Activated CD4-positive, alpha-beta T cell treated with anti-CD3 and anti-CD28 coated beads for 48 hours (primary cell): ENCODE results near the gene AP1S1.

ENCODE experiments used
- DNase-seq: peaks from one replicate; pipeline ENCODE4 v3.0.0-alpha.2; 2020

AP1S1 gene

GRCh38 chr7:101159696-101160674, 5.7 kb downstream of the AP1S1 start:
- no peak for DNase-seq

- DNase-seq, result no peak
Measured at GRCh38 chr7:101160910-101161309, 6.6 kb downstream of the AP1S1 start.

- no peak for DNase-seq
Measured at GRCh38 chr7:101161692-101162471, 7.6 kb downstream of the AP1S1 start.

- no peak for DNase-seq
Measured at GRCh38 chr7:101162551-101163278, 8.4 kb downstream of the AP1S1 start.

GRCh38 chr7:101163279-101164070, 9.2 kb downstream of the AP1S1 start:
- no peak for DNase-seq

- DNase-seq, result no peak
Measured at GRCh38 chr7:101164071-101164840, 10.0 kb downstream of the AP1S1 start.

GRCh38 chr7:101165075-101165957, 11.0 kb downstream of the AP1S1 start, which contains the start of gene VGF:
Gene VGF, minus strand, starts transcription at chr7:101165569. Its CDS starts 726 bp downstream, at chr7:101164843.
- peak; percentile 95 for DNase-seq

- DNase-seq, result no peak
Measured at GRCh38 chr7:101165958-101166647, 11.8 kb downstream of the AP1S1 start.

- no peak for DNase-seq
Measured at GRCh38 chr7:101166648-101166908, 12.3 kb downstream of the AP1S1 start.

GRCh38 chr7:101166909-101167644, 12.8 kb downstream of the AP1S1 start:
- DNase-seq, result no peak

GRCh38 chr7:101167645-101168411, 13.6 kb downstream of the AP1S1 start:
- no peak for DNase-seq

- DNase-seq, result no peak
Measured at GRCh38 chr7:101168412-101169049, 14.3 kb downstream of the AP1S1 start.

GRCh38 chr7:101169110-101169837, 15.0 kb downstream of the AP1S1 start:
- DNase-seq, result no peak

- peak; percentile 87 for DNase-seq
Measured at GRCh38 chr7:101169838-101170551, 15.7 kb downstream of the AP1S1 start.

- no peak for DNase-seq
Measured at GRCh38 chr7:101170617-101171441, 16.6 kb downstream of the AP1S1 start.
